HG03575 (cell line): ENCODE results near the gene CYP2W1.
"Not testable (repeated sequence)": the region's sequence is repeated elsewhere in the genome, so short reads cannot be mapped to it uniquely, and the experiment has no call there.

ENCODE experiments used
- ATAC-seq: cut with Tn5 transposase; IDR thresholded peaks from one replicate; pipeline ENCODE4 v1.9.1; 2021; ENCODE audit not compliant: unreplicated experiment, insufficient number of reproducible peaks, low FRiP score; ENCODE audit errors: extremely low read depth

Gene CYP2W1

GRCh38 chr7:1036164-1036928 lies 53.4 kb downstream of the CYP2W1 start:
- ATAC-seq: not testable (repeated sequence)
